Measurements from ENCODE around the gene ERN1.

DNA sequence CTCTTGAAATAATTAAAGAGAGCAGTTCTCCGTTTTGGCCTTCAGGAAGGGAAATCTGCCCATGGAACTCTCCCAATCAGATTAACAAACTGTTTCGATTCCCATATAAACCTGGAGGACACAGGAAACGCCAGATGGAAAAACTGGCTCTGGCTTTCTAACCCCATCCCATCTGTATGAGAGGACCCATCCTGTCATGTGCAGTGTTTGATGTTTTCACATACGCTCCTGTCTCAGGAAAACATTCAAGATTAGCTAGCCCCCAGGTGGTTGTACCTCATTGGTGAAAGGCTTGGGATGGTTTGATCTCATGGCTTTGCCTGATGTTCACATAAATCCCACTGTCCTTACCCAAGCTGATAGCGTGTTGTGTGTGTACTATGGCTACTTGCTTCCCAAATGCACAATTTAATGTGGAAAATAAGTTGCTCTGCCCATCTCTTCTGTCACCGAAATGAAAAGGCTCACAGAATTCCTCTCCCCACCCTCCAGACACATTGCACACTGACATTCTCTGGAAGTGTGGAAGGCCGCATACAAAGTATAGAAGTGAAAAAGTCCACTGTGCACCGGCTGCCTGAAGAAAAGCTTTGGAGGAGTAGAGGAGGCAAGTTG lies 18.2 kb upstream of the ERN1 start:
- TF ChIP-seq, protein P1, sequence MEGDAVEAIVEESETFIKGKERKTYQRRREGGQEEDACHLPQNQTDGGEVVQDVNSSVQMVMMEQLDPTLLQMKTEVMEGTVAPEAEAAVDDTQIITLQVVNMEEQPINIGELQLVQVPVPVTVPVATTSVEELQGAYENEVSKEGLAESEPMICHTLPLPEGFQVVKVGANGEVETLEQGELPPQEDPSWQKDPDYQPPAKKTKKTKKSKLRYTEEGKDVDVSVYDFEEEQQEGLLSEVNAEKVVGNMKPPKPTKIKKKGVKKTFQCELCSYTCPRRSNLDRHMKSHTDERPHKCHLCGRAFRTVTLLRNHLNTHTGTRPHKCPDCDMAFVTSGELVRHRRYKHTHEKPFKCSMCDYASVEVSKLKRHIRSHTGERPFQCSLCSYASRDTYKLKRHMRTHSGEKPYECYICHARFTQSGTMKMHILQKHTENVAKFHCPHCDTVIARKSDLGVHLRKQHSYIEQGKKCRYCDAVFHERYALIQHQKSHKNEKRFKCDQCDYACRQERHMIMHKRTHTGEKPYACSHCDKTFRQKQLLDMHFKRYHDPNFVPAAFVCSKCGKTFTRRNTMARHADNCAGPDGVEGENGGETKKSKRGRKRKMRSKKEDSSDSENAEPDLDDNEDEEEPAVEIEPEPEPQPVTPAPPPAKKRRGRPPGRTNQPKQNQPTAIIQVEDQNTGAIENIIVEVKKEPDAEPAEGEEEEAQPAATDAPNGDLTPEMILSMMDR (conservative IDR thresholded peaks at IDR 0.05; ENCODE audit: low read length): no peak
- TF ChIP-seq EZH2phosphoT487 (IDR thresholded peaks at IDR 0.05; ENCODE audit: borderline replicate concordance): no peak
